GM18951 (cell line): Measurements from ENCODE around the gene UNC93B1.

Experiments
- POLR2A ChIP-seq: IDR thresholded peaks from 4 replicates; pipeline ENCODE4 v1.6.1; 2011; ENCODE audit warnings: mild to moderate bottlenecking; ENCODE audit not compliant: insufficient read length, insufficient read depth; ENCODE audit errors: extremely low read depth
- in situ Hi-C: fragments of 300-500 bp; cut with MboI; formaldehyde crosslinking; loops from one replicate; pipeline ENCODE4 v1.12.0; 2022; ENCODE audit warnings: low sequenced_read_pairs, mixed read lengths, inconsistent platforms; ENCODE audit not compliant: unreplicated experiment

Gene UNC93B1

GRCh38 chr11:68044145-68044813, 40.4 kb upstream of the UNC93B1 start:
- TF ChIP-seq POLR2A: no peak
- in situ Hi-C loops: no loop called here

DNA sequence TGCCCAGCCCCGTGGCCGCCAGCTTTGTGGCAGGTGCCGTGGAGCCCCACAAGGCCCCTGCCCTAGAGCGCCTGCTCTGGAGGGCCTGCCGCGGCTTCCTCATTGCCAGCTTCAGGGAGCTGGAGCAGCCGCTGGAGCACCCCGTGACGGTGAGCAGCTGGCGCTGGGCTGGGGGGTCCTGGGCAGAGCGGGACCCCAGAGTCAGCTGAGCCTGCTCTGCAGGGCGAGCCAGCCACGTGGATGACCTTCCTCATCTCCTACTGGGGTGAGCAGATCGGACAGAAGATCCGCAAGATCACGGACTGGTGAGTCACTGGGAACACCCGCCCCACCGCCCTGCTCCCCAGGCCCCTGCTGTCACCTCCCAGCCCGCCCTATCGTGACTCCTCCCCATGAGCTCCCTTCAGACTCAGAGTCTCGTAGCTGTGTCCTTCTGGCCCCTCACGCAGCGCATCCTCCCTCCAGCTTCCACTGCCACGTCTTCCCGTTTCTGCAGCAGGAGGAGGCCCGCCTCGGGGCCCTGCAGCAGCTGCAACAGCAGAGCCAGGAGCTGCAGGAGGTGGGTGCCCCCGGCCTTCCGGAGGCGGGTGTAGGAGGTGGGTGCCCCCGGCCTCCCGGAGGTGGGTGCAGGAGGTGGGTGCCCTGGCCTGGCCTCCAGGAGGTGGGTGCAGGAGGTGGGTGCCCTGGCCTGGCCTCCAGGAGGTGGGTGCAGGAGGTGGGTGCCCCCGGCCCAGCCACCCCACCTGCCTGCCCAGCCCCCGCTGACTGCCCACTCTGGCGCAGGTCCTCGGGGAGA, 39.6 kb upstream of the UNC93B1 start:
- no peak for TF ChIP-seq POLR2A
- in situ Hi-C loops: no loop called here

- in situ Hi-C loops: no loop called here
- TF ChIP-seq POLR2A: no peak
Observed at GRCh38 chr11:68043029-68043348, 39.1 kb upstream of the UNC93B1 start.

GRCh38 chr11:68042219-68043028, 38.5 kb upstream of the UNC93B1 start:
- no peak for TF ChIP-seq POLR2A
- in situ Hi-C loops: no loop called here

DNA sequence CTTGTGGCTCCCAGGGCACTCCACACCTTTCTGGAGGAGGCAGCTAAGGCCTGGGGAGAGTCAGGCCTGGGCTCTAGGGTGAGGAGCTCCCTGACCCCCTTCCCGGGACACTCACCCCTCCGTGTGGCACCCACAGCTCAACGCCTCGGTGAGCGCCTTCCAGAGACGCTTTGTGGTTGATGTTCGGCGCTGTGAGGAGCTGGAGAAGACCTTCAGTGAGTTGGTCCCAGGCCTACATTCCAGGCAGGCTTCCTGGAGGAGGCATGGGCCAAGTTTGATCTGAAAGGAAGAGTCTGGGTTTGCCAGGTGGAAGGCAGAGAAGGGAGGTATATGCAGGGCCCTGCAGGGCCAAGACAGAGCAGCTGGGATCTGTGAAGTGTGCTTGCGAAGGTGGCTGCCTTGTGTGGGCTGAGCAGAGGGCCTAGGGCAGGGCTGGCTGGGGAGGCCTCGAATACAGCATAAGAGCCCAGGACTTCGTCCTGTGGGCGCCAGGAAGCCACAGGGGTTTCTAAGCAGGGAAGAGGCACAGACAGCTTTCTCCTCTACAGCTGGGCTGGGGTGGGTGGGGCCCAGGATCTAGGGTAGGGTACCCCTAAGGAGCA, 37.8 kb upstream of the UNC93B1 start:
- in situ Hi-C loops: no loop called here
- TF ChIP-seq POLR2A: no peak

DNA sequence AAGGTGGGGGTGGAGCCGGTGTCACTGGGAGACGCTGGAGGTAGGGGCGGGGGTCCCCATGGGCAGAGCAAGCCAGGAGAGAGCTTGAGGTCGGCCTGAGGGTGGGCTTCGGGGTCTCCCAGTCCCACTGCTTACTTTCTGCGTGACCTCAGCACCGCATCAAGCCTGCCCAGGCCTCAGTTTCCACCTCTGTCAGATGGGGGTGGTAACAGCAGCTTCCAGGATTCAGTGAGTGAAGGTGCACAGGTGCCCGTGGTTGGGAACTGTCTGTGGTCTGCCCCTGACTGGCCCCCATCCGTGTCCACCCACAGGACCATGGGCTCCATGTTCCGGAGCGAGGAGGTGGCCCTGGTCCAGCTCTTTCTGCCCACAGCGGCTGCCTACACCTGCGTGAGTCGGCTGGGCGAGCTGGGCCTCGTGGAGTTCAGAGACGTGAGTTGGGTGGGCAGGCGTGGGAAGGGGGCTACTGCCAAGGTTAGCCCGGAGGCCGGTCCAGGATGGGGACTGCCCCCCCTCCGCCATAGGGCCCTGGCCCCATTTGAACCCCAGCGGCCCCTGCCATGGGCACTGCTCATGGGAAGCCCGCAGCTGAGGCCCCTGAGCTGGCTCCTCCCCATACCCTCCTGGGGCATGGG, 37.2 kb upstream of the UNC93B1 start:
- no peak for TF ChIP-seq POLR2A
- in situ Hi-C loops: no loop called here

DNA sequence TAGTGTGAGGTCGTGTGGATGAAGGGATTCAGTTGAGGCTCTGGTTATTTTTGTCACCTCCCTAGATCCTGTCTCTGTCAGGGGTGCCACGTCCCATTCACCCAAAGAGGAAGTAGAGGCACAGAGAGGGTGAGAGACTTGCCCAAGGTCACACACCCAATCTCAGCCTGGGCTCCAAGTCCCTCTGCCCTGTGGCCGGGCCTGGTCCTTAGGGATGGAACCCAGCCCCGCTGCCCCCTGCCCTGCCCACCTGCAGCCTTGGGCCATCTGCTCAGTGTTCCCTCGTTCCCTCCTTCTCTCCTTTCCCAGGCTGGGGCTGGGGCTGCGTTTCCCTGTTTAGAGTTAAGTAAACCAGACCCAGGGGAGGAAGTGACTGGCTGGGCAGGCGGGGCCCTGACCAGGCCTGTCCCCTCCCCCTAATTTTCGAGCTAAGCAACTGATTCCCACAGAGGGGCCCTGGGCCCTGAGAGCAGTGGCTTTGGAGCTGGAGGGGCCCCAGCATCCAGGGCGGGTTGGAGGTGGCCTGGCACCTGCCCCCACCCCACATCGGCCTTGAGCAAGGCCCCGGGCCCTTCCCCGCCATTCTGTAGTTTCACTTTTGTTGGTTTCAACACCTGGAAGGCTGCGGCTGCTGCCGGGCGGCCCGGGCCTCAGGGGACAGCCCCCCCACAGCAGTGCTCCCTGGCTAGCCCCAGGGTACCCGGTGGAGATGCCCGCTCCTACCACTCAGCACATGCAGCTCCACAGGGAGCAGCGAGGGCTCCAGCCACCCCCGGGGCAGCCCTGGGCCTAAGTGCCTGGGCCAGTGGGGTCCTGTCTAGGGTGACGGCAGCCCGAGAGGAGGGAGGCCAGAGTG, 36.4 kb upstream of the UNC93B1 start:
- in situ Hi-C loops: no loop called here
- TF ChIP-seq POLR2A: peak; percentile 40

- in situ Hi-C loops: no loop called here
- no peak for TF ChIP-seq POLR2A
Observed at GRCh38 chr11:68039526-68040086, 35.7 kb upstream of the UNC93B1 start.

DNA sequence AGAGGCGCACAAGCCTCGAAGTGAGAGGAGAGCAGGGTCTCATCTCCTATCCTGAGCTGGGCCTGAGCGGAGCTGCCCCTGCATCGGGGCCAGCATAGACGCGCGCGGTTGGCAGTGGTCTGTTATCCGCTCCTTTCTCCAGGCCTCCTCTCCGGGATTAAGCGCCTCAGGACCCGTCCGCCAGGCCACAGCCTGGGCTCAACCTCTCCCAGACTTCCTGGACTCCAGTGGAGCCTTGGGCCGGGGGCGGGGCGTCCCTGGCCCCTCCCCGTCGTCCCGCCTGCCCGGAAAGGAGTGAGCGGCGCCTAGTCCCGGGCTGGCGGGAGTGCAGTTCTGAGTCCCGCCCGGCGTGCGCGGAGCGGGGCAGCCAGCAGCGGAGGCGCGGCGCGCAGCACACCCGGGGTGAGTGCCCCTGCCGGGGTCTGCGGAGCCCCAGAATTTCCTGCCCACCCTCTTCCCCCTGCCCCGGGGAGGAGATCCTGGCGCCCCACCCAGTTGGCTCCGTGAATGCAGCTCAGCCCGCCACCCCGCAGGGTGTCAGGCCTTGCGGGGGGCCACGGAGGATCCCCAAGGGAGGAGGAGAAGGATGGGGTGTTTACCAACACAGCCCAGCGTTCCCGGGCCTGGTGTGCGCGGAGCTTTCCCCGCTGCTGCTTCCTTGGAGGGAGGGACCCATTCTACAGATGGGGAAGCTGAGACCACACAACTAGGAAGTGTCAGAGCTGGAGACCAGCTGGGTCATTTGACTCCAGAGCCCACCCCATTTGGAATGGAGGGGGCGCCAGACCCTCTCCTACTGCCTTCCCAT, 35.0 kb upstream of the UNC93B1 start, which contains the start of gene TCIRG1:
Gene TCIRG1, plus strand, starts transcription at position 308 of the 808 bp plus-strand sequence. CDS start 2,247 bp downstream, outside the sequence.
- in situ Hi-C loops: no loop called here
- peak; percentile 93 for TF ChIP-seq POLR2A

- TF ChIP-seq POLR2A: no peak
- in situ Hi-C loops: no loop called here
Observed at GRCh38 chr11:68038226-68038717, 34.4 kb upstream of the UNC93B1 start.
